Measurements from ENCODE around the gene FYN.

The FYN gene

GRCh38 chr6:111725446-111726112 is 147.7 kb downstream of the FYN start:
- no peak for DNase-seq (ENCODE audit: low spot score)

GRCh38 chr6:111724505-111724904 is 148.7 kb downstream of the FYN start:
- DNase-seq (ENCODE audit: low spot score), result no peak

GRCh38 chr6:111724039-111724438 is 149.2 kb downstream of the FYN start:
- no peak for DNase-seq (ENCODE audit: low spot score)

DNA sequence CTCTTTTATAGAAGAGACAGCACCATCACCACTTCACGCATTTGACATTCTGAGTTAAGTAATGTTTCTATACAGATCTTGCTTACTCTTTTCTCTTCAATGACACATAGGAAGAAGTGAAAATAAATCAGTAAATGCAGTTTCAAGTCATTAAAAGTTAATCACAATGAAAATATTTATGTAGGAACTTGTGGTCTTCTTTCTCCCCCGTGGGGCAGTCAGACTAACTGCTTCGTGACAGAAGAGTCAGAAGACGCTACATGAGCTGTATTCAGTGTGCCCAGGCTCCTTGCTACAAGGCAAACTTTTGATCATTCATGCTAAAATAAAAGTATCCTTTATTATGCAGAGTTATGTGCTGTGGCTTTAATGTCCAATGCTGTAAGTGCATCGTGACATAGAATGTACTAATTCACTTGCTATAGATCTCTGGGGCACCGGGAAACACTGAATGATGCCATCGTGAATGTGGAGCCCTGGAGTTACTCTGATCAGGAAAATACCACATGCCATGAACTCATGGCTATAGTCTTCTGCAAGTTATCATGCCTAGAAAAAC is 149.8 kb downstream of the FYN start:
- DNase-seq (ENCODE audit: low spot score), result no peak

GRCh38 chr6:111722179-111722731 is 151.0 kb downstream of the FYN start:
- DNase-seq (ENCODE audit: low spot score), result no peak

- no peak for DNase-seq (ENCODE audit: low spot score)
Measured at GRCh38 chr6:111721753-111722154, 151.5 kb downstream of the FYN start.

- no peak for DNase-seq (ENCODE audit: low spot score)
Measured at GRCh38 chr6:111720931-111721496, 152.2 kb downstream of the FYN start.

- no peak for DNase-seq (ENCODE audit: low spot score)
Measured at GRCh38 chr6:111718990-111719389, 154.3 kb downstream of the FYN start.

- no peak for DNase-seq (ENCODE audit: low spot score)
Measured at GRCh38 chr6:111718326-111718725, 154.9 kb downstream of the FYN start.

- DNase-seq (ENCODE audit: low spot score), result no peak
Measured at GRCh38 chr6:111717621-111718020, 155.6 kb downstream of the FYN start.

DNA sequence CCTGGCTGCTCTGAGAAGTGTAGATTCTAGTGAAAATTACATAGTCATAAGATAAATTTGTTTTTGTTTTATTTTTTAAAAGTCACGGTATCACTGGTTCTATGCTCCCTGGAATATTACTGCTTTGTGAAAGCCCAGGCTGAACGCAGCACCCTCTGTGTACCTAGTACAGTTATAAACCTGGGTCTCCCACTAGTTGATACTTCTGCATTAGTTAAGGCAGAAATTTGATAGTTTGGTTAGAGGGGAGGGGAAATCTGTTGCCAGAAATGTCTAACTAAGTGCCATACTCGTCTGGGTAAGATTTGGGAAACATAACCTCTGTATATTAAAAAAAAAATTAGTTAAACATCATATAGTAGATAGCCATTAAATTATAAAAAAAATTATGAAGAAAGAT is 156.9 kb downstream of the FYN start:
- no peak for DNase-seq (ENCODE audit: low spot score)

DNA sequence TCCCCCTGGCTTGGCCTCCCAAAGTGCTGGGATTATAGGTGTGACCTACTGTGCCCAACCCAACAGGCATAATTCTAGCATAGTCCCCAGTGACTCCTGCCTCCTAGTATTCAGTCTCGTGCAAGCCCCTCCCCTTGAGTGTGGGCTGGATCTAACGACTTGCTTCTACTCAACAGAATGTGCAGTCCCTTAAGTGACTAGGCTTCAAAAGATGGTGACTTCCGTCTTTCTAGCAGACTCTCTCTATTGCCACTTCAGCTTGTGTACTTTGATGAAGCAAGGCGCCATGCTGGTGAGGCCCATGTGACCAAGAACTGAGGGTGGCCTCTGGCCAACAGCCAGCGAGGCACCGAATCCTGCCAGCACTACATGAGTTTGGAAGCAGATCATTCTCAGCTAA is 157.9 kb downstream of the FYN start:
- no peak for DNase-seq (ENCODE audit: low spot score)

- DNase-seq (ENCODE audit: low spot score), result no peak
Measured at GRCh38 chr6:111714416-111715270, 158.6 kb downstream of the FYN start.

DNA sequence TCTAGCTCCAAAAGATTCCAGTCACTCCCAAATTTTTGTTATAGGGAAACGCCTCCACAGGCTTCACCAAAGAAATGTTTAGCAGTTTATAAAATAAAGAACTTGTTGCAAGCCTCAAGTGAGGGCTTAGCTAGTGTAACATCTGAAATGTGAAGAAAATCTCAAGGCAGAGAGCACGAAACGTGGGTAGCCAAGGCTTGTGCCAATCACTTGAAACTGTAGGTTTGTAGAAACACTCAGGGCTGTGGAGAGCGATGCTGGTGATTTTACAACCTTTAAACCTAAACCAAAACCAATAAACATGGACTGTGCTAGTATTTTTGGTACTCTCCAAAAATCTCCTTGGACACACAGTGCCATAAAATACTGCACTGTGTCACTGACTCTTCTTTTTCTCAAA is 159.4 kb downstream of the FYN start:
- no peak for DNase-seq (ENCODE audit: low spot score)

DNA sequence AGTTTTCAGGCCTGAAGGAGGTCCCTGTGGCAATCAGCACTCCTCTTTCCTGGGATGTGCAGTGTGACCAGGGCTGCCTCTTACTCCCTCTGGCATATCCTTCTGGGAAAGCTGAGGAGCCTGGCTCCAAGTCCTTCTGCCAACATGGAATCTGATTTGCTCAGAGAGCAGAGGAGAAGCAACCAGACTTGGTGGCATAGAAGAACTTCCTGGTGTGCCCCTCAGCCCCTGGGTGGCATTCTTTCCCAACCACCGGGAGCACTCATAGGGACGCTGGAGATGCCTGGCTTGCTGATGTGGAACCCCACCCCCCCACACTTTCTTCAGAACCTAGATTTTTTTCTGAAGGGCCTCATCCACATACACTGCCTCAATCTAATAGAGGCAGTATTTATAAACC is 160.0 kb downstream of the FYN start:
- no peak for DNase-seq (ENCODE audit: low spot score)

DNA sequence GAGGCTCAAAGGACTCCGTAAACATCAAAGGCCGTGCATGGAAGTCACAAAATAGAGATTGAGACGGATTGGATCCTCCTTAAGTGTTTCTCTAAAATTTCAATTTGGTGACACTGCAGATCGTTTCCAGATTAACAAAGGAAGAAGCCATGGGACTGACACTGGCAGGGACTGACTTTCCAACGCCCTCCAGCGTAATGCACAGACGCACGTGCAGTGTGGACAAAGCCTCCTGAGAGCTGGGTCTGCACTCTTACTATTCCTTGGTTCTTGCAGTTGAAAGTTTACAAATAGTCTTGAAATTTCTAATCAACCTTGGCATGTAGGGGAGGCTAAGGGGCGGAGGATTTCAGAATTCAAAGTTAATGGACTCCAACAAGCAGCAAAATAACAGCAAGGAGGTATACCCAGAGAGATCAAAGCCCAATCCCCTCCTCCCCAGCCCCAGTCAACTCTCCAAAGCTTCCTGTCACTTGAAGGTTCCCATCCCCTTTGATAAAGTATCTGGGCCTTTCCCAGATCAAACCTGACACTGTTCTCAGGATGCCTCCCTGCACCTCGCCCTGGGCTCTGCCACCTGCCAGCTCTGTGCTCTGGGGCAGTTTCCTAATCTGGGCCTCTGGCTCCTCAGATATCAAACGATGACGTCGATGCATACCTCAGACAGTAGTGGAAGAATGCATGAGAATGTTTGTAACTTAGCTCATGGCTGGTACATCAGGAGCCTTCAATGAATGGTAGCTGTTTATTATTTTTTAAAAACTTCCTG is 161.1 kb downstream of the FYN start:
- DNase-seq (ENCODE audit: low spot score), result no peak

GRCh38 chr6:111711476-111711875 is 161.8 kb downstream of the FYN start:
- no peak for DNase-seq (ENCODE audit: low spot score)

GRCh38 chr6:111710911-111711310 is 162.3 kb downstream of the FYN start:
- DNase-seq (ENCODE audit: low spot score), result no peak

DNA sequence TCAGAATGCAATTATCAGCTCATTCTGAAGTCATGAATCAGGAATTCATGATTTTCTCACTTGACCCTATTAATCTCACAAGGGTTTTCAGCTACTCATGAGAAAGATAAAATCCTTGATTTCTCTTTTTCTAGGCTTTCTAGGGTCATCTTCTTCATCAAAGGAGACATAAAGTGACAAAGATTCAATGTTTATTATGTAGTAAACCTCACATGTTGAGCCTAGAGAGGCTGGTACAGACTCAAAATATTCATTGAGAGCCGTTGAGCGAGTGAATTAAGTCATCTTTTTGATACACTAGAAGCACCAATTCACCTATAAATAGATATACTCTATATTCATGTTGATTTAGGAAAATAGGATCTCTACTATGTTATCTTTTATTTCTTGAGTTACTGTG is 162.8 kb downstream of the FYN start:
- DNase-seq (ENCODE audit: low spot score), result no peak

- DNase-seq (ENCODE audit: low spot score), result peak; percentile 82
Measured at GRCh38 chr6:111709615-111710398, 163.4 kb downstream of the FYN start.

GRCh38 chr6:111709201-111709600 is 164.1 kb downstream of the FYN start:
- DNase-seq (ENCODE audit: low spot score), result no peak
